ENCODE results near the gene TAF13.
A peak's percentile ranks its signal among the peaks of the same experiment; 100 is the strongest.

Gene TAF13

GRCh38 chr1:109115685-109116084 lies 39.9 kb upstream of the TAF13 start:
- Histone ChIP-seq H3K4me3 (ENCODE audit: low read length) (no peak overlapping the region), H3K27ac (ENCODE audit: low read length) (no peak overlapping the region), H3K79me2 (ENCODE audit: low read length) (no peaks in the 10 kb centered on the region), H4K20me1 (ENCODE audit: insufficient read depth, low read length) (no peaks in the 10 kb centered on the region), H3K4me1 (ENCODE audit: low read length) (no peaks in the 10 kb centered on the region; the same call in 1 of the 2 replicates), H3K27me3 (ENCODE audit: low read depth, low read length) (peaks cover 7% of the 10 kb centered on the region; the same call in 1 of the 2 replicates), H2AFZ (ENCODE audit: low read depth, low read length) (no peak overlapping the region), H3K9me3 (ENCODE audit: insufficient read depth, low read length) (no peaks in the 10 kb centered on the region), H3K4me2 (ENCODE audit: low read length) (no peak overlapping the region), H3K36me3 (replicated peaks; ENCODE audit: low read depth, low read length) (no peaks in the 10 kb centered on the region), H3K9ac (ENCODE audit: low read length) (no peak overlapping the region)
- TF ChIP-seq CTCF (IDR thresholded peaks at IDR 0.05; ENCODE audit: low read depth, low read length) (no peak), EZH2phosphoT487 (IDR thresholded peaks at IDR 0.05; ENCODE audit: low read depth) (no peak)

GRCh38 chr1:109114342-109114674 lies 38.5 kb upstream of the TAF13 start:
- no peaks in the 10 kb centered on the region for H3K36me3 ChIP-seq (replicated peaks; ENCODE audit: low read depth, low read length)
- no peak for TF ChIP-seq CTCF (IDR thresholded peaks at IDR 0.05; ENCODE audit: low read depth, low read length)
- no peak for TF ChIP-seq EZH2phosphoT487 (IDR thresholded peaks at IDR 0.05; ENCODE audit: low read depth)
- no peaks in the 10 kb centered on the region for H3K9me3 ChIP-seq (ENCODE audit: insufficient read depth, low read length)
- no peaks in the 10 kb centered on the region for H3K79me2 ChIP-seq (ENCODE audit: low read length)
- H3K4me3 ChIP-seq (ENCODE audit: low read length) = no peak overlapping the region
- no peak overlapping the region for H2AFZ ChIP-seq (ENCODE audit: low read depth, low read length)
- H3K4me2 ChIP-seq (ENCODE audit: low read length) = no peak overlapping the region
- no peak overlapping the region for H3K27ac ChIP-seq (ENCODE audit: low read length)
- peaks cover 7% of the 10 kb centered on the region for H3K27me3 ChIP-seq (ENCODE audit: low read depth, low read length)
- no peak overlapping the region for H3K9ac ChIP-seq (ENCODE audit: low read length)
- no peaks in the 10 kb centered on the region; the same call in 1 of the 2 replicates for H3K4me1 ChIP-seq (ENCODE audit: low read length)
- no peaks in the 10 kb centered on the region for H4K20me1 ChIP-seq (ENCODE audit: insufficient read depth, low read length)

- no peaks in the 10 kb centered on the region for H3K79me2 ChIP-seq (ENCODE audit: low read length)
- H3K9me3 ChIP-seq (ENCODE audit: insufficient read depth, low read length) = no peaks in the 10 kb centered on the region
- no peaks in the 10 kb centered on the region for H4K20me1 ChIP-seq (ENCODE audit: insufficient read depth, low read length)
- TF ChIP-seq CTCF (IDR thresholded peaks at IDR 0.05; ENCODE audit: low read depth, low read length) (no peak), EZH2phosphoT487 (IDR thresholded peaks at IDR 0.05; ENCODE audit: low read depth) (no peak)
- H3K4me2 ChIP-seq (ENCODE audit: low read length) = peak within 1 kb of the TSS; percentile 92
- peak within 1 kb of the TSS; percentile 77 for H3K4me3 ChIP-seq (ENCODE audit: low read length)
- H3K27me3 ChIP-seq (ENCODE audit: low read depth, low read length) = peaks cover 7% of the 10 kb centered on the region
- H2AFZ ChIP-seq (ENCODE audit: low read depth, low read length) = no peak within 1 kb of the TSS
- no peaks in the 10 kb centered on the region; the same call in 1 of the 2 replicates for H3K4me1 ChIP-seq (ENCODE audit: low read length)
- H3K9ac ChIP-seq (ENCODE audit: low read length) = no peak within 1 kb of the TSS
- no peak within 1 kb of the TSS for H3K27ac ChIP-seq (ENCODE audit: low read length)
- H3K36me3 ChIP-seq (replicated peaks; ENCODE audit: low read depth, low read length) = no peaks in the 10 kb centered on the region
These were observed 38.0 kb upstream of the TAF13 start, which contains the start of gene ELAPOR1 for GRCh38 chr1:109113590-109114341. Gene ELAPOR1, plus strand, starts transcription at chr1:109114115. Its CDS starts 69 bp downstream, at chr1:109114184.

GRCh38 chr1:109112652-109113285 lies 37.0 kb upstream of the TAF13 start:
- H3K27me3 ChIP-seq (ENCODE audit: low read depth, low read length) = peaks cover 7% of the 10 kb centered on the region
- no peak overlapping the region for H3K27ac ChIP-seq (ENCODE audit: low read length)
- no peaks in the 10 kb centered on the region for H3K9me3 ChIP-seq (ENCODE audit: insufficient read depth, low read length)
- H3K4me1 ChIP-seq (ENCODE audit: low read length) = no peaks in the 10 kb centered on the region; the same call in 1 of the 2 replicates
- peak overlapping the region; percentile 16; the same call in 1 of the 2 replicates for H3K9ac ChIP-seq (ENCODE audit: low read length)
- no peaks in the 10 kb centered on the region for H3K79me2 ChIP-seq (ENCODE audit: low read length)
- peak overlapping the region; percentile 77 for H3K4me3 ChIP-seq (ENCODE audit: low read length)
- no peaks in the 10 kb centered on the region for H4K20me1 ChIP-seq (ENCODE audit: insufficient read depth, low read length)
- H2AFZ ChIP-seq (ENCODE audit: low read depth, low read length) = peak overlapping the region; percentile 27; the same call in 1 of the 2 replicates
- H3K36me3 ChIP-seq (replicated peaks; ENCODE audit: low read depth, low read length) = no peaks in the 10 kb centered on the region
- peak overlapping the region; percentile 92 for H3K4me2 ChIP-seq (ENCODE audit: low read length)
- TF ChIP-seq CTCF (IDR thresholded peaks at IDR 0.05; ENCODE audit: low read depth, low read length) (peak; percentile 80), EZH2phosphoT487 (IDR thresholded peaks at IDR 0.05; ENCODE audit: low read depth) (no peak)

Measured in OCI-LY3 (cell line).